ENCODE data around the gene PLEKHA4. TPM values are rescaled to one million over a fixed set of nuclear protein-coding genes. Genes with fewer than 3 reads are reported as not detected.
A peak's percentile ranks its signal among the peaks of the same experiment; 100 is the strongest.

Gene PLEKHA4
- total and polyA plus RNA-seq, 2 of the 13 experiments (the other 11 are each of a cell fraction or from before 2014, with no cell fraction given): 4.8 to 6.0 TPM

GRCh38 chr19:48867123-48867745 lies 1.2 kb downstream of the PLEKHA4 start:
- intact Hi-C loops (cut with micrococcal nuclease; ENCODE audit: unreplicated experiment) (no loop called here), in situ Hi-C loops (cut with HindIII; ENCODE audit: extremely low pct_ligation_motif_present, low pct_unique_long_range_greater_than_20kb) (no loop called here)
- ChIA-PET CTCF (ENCODE audit: low intra/inter-chr PET ratio, low total read pairs) (no interaction called here), POLR2A (interaction anchor here (0.6 to 3.1 kb wide), 4 partner anchors 25 to 101 kb away, joined by 3 to 10 read pairs (median 4); no protein-coding TSS in a partner anchor)
- H3K4me3 ChIP-seq (replicated peaks in 1 of 3; ENCODE audit: insufficient read depth in 1 of 3, low read depth in 2 of 3, low read length in 3 of 3): peak overlapping the region; percentile 58 to 83 (median 76)
- H3K27ac ChIP-seq (ENCODE audit: extremely low read length, insufficient read depth, low read length): no peak overlapping the region
- H4K20me1 ChIP-seq (ENCODE audit: insufficient read depth, low read length): no peaks in the 10 kb centered on the region
- no peaks in the 10 kb centered on the region for H3K79me2 ChIP-seq (ENCODE audit: insufficient read depth, low read length)
- H3K36me3 ChIP-seq (replicated peaks in 1 of 2; ENCODE audit: control insufficient read depth in 1 of 2, insufficient read depth in 2 of 2, low read length in 2 of 2): no peaks in the 10 kb centered on the region
- 15% methylated on average over 10 of the region's 14 CpGs for WGBS (ENCODE audit: low lambda C conversion rate)
- H3K9me3 ChIP-seq (ENCODE audit: low read length): no peaks in the 10 kb centered on the region
- peak overlapping the region; percentile 95 for H3K4me2 ChIP-seq (ENCODE audit: low read depth, low read length)
- DNase-seq (ENCODE audit: low spot score) (no peak), ATAC-seq (no peak), FAIRE-seq (no peak)
- H3K27me3 ChIP-seq (ENCODE audit: control insufficient read depth in 1 of 2, insufficient read depth in 2 of 2, low read length in 2 of 2): no peaks in the 10 kb centered on the region
- H2AFZ ChIP-seq (ENCODE audit: low read length): no peak overlapping the region
- BruUV-seq (replicated peaks): no TSS peak
- peaks cover 25% of the 10 kb centered on the region for H3K4me1 ChIP-seq (ENCODE audit: insufficient read depth, low read length)
- peak overlapping the region; percentile 77 for H3K9ac ChIP-seq (ENCODE audit: insufficient read depth, low read depth, low read length)
- TF ChIP-seq CBX5 (CRISPR knock-in tag; IDR thresholded peaks at IDR 0.05; ENCODE audit: borderline replicate concordance) (no peak), KDM1A (CRISPR knock-in tag; IDR thresholded peaks at IDR 0.05) (0 out of 2 replicates have a peak, but pooled peaks have one; percentile 28), SAP130 (CRISPR knock-in tag; IDR thresholded peaks at IDR 0.05; ENCODE audit: low read depth) (peak; percentile 22; the same call in 1 of the 2 replicates), AHR (CRISPR knock-in tag; IDR thresholded peaks at IDR 0.05) (0 out of 2 replicates have a peak, but pooled peaks have one; percentile 13), ZNF414 (CRISPR knock-in tag; IDR thresholded peaks at IDR 0.05) (no peak), CTCF (CRISPR knock-in tag; IDR thresholded peaks at IDR 0.05) (0 out of 2 replicates have a peak, but pooled peaks have one; percentile 18), ATM (IDR thresholded peaks at IDR 0.05; ENCODE audit: borderline replicate concordance) (no peak), ZMYM3 (CRISPR knock-in tag; IDR thresholded peaks at IDR 0.05) (peak; percentile 34), ZNF501 (CRISPR knock-in tag; IDR thresholded peaks at IDR 0.05) (peak; percentile 27; the same call in 1 of the 2 replicates), ZBTB39 (CRISPR knock-in tag; IDR thresholded peaks at IDR 0.05) (0 out of 2 replicates have a peak, but pooled peaks have one; percentile 38), ZNF782 (CRISPR knock-in tag; IDR thresholded peaks at IDR 0.05; ENCODE audit: borderline replicate concordance) (no peak), NR2C2 (CRISPR knock-in tag; IDR thresholded peaks at IDR 0.05; ENCODE audit: borderline replicate concordance) (no peak), ZNF687 (CRISPR knock-in tag; IDR thresholded peaks at IDR 0.05) (peak; percentile 30; the same call in 1 of the 2 replicates)
